SK-N-SH treated with all-trans-retinoic acid at 6 μM for 48 hours (cell line): Measurements from ENCODE around the gene NUMB.

Experiments used
- ATAC-seq: fragments of 200-7000 bp; cut with Tn5 transposase; 3 replicates; pipeline ENCODE4 v1.9.1; 2020; ENCODE audit warnings: mild to moderate bottlenecking, moderate library complexity
- ARNTL ChIP-seq: fragments of 450-650 bp; formaldehyde crosslinking; IDR thresholded peaks from 2 replicates; pipeline ENCODE4 v1.5.0; 2020; ENCODE audit warnings: low read depth, mild to moderate bottlenecking, moderate library complexity, borderline replicate concordance
- BACH2 ChIP-seq: fragments of 250-450 bp; sonication (Bioruptor Pico); IDR thresholded peaks from 2 replicates; pipeline ENCODE4 v1.9.0; 2021; ENCODE audit warnings: mild to moderate bottlenecking, borderline replicate concordance
- CSDC2 ChIP-seq: fragments of 250-450 bp; sonication (Bioruptor Pico); IDR thresholded peaks from 2 replicates; pipeline ENCODE4 v1.5.0; 2020; ENCODE audit warnings: mild to moderate bottlenecking, moderate library complexity
- ESRRG ChIP-seq: fragments of 250-450 bp; sonication (Bioruptor Pico); IDR thresholded peaks from 2 replicates; pipeline ENCODE4 v1.6.1; 2021; ENCODE audit warnings: mild to moderate bottlenecking
- GLIS3 ChIP-seq: fragments of 250-450 bp; sonication (Bioruptor Pico); IDR thresholded peaks from 2 replicates; pipeline ENCODE4 v1.5.0; 2020; ENCODE audit warnings: mild to moderate bottlenecking, moderate library complexity
- ISL1 ChIP-seq: fragments of 250-450 bp; sonication (Bioruptor Pico); IDR thresholded peaks from 2 replicates; pipeline ENCODE4 v2.1.2; 2022; ENCODE audit warnings: mild to moderate bottlenecking, moderate library complexity
- OSR1 ChIP-seq: fragments of 250-450 bp; sonication (Bioruptor Pico); IDR thresholded peaks from 2 replicates; pipeline ENCODE4 v1.8.0; 2022; ENCODE audit warnings: moderate library complexity, mild to moderate bottlenecking, inconsistent platforms
- PPARA ChIP-seq: fragments of 250-450 bp; sonication (Bioruptor Pico); IDR thresholded peaks from 2 replicates; pipeline ENCODE4 v1.5.0; 2020; ENCODE audit warnings: mild to moderate bottlenecking, borderline replicate concordance
- RARB ChIP-seq: fragments of 250-450 bp; sonication (Bioruptor Pico); IDR thresholded peaks from 2 replicates; pipeline ENCODE4 v1.8.0; 2021; ENCODE audit warnings: mild to moderate bottlenecking, moderate library complexity
- SNAI2 ChIP-seq: fragments of 250-450 bp; sonication (Bioruptor Pico); IDR thresholded peaks from 2 replicates; pipeline ENCODE4 v1.5.0; 2020; ENCODE audit warnings: mild to moderate bottlenecking, moderate library complexity
- TCF4 ChIP-seq: fragments of 250-450 bp; sonication (Bioruptor Pico); IDR thresholded peaks from 2 replicates; pipeline ENCODE4 v1.8.0; 2021; ENCODE audit warnings: mild to moderate bottlenecking, moderate library complexity, borderline replicate concordance
- TOX ChIP-seq: fragments of 250-450 bp; sonication (Bioruptor Pico); IDR thresholded peaks from 2 replicates; pipeline ENCODE4 v1.8.0; 2021; ENCODE audit warnings: mild to moderate bottlenecking, moderate library complexity, borderline replicate concordance
- ZC3H10 ChIP-seq: fragments of 250-450 bp; sonication (Bioruptor Pico); IDR thresholded peaks from 2 replicates; pipeline ENCODE4 v1.5.1; 2021; ENCODE audit warnings: mild to moderate bottlenecking, moderate library complexity
- ZFP3 ChIP-seq: fragments of 250-450 bp; sonication (Bioruptor Pico); IDR thresholded peaks from 2 replicates; pipeline ENCODE4 v1.5.0; 2020; ENCODE audit warnings: mild to moderate bottlenecking, moderate library complexity
- ZFP30 ChIP-seq: fragments of 450-650 bp; formaldehyde crosslinking; IDR thresholded peaks from 2 replicates; pipeline ENCODE4 v1.5.0; 2022; ENCODE audit warnings: mild to moderate bottlenecking, moderate library complexity
- ZNF565 ChIP-seq: fragments of 450-650 bp; formaldehyde crosslinking; conservative IDR thresholded peaks from 2 replicates; pipeline ENCODE4 v1.5.0; 2020; ENCODE audit warnings: low read depth, mild to moderate bottlenecking, moderate library complexity
- ZNF70 ChIP-seq: fragments of 450-650 bp; formaldehyde crosslinking; IDR thresholded peaks from 2 replicates; pipeline ENCODE4 v1.5.0; 2020; ENCODE audit warnings: mild to moderate bottlenecking, moderate library complexity
- ZNF8 ChIP-seq: fragments of 450-650 bp; formaldehyde crosslinking; IDR thresholded peaks from 2 replicates; pipeline ENCODE4 v1.5.0; 2020; ENCODE audit warnings: mild to moderate bottlenecking, moderate library complexity
- TF ChIP-seq, protein P1 (sequence below): fragments of 250-450 bp; sonication (Bioruptor Pico); IDR thresholded peaks from 2 replicates; pipeline ENCODE4 v1.8.0; 2020; ENCODE audit warnings: mild to moderate bottlenecking, moderate library complexity, borderline replicate concordance
- TF ChIP-seq, protein P2 (sequence below): fragments of 250-450 bp; sonication (Bioruptor Pico); IDR thresholded peaks from 2 replicates; pipeline ENCODE4 v1.5.1; 2021; ENCODE audit warnings: mild to moderate bottlenecking, moderate library complexity
- TF ChIP-seq, protein P3 (sequence below): fragments of 250-450 bp; sonication (Bioruptor Pico); IDR thresholded peaks from 2 replicates; pipeline ENCODE4 v1.5.0; 2020; ENCODE audit warnings: mild to moderate bottlenecking, moderate library complexity
- TF ChIP-seq, protein P4 (sequence below): fragments of 250-450 bp; sonication (Bioruptor Pico); IDR thresholded peaks from 2 replicates; pipeline ENCODE4 v1.8.0; 2021; ENCODE audit warnings: low read depth, mild to moderate bottlenecking, moderate library complexity, borderline replicate concordance

Gene NUMB

DNA sequence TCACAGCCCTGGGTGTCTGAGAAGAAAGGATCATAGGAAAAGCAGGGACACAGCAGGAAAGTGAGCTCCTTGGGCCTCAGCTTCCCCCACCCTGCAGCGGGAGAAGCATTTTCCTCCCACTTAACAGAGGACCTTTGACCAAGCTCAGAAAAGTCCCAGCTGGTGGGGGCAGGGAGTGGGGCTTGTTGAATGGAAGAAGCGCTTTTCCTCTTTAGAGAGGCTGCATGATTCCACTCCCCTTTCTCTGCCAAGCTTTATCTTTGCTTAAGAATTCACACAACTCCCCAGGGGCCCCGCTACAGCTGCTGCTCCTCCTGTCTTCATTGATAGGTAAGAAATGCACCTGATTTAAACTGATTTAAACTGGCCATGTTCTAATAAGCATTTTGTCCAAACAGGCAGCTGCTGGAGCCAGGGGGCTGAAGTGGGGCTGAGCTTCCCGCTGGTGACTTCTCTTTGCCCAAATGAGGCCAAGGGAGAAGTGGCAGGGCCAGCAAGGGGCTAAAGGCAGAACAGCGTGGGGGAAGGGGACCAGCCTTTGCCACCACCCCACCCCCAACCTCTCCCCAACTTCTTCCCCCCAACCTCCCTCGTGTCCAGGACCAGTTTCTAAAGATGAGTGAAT, 222.7 kb downstream of the NUMB start (continued):
- no peak for TF ChIP-seq ARNTL (CRISPR knock-in tag)
- TF ChIP-seq GLIS3 (CRISPR knock-in tag): no peak
- no peak for TF ChIP-seq ZNF8 (CRISPR knock-in tag)
- TF ChIP-seq SNAI2: no peak
- TF ChIP-seq ZFP30 (CRISPR knock-in tag): no peak
- no peak for TF ChIP-seq ISL1 (CRISPR knock-in tag)

DNA sequence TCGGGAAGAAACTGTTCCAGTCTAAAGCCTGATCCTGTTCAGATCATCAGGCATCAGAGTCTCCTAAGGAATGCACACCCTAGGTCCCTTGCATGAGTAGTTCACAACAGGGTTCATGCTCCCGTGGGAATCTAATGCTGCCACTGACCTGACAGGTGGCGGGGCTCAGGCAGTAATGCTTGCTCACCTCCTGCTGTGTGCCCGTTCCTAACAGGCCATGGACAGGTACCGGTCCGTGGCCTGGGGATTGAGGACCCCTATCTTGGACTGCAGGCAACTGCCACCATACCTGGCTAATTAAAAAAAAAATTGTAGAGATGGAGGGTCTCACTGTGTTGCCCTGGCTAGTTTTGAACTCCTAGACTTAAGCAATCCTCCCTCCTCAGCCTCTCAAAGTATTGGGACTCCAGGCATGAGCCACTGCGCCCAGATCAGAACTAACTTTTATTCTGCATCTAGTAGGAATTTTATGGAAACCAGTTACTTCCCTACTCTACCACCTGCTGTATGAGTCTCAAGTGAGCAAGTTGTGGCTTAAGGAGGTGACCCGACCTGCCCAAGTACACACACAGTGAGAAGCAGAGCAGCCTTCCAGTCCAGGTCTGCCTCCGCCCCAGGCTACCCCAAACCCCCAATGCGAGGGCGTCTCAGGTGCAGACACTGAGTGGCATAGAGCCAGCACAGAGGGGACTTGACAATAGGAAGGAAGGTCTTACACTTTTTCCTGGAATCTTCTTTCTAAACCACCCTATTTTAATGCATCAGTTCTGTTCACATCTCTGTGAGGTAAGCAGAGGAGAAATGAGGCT, 223.6 kb downstream of the NUMB start:
- ATAC-seq: no peak
- TF ChIP-seq, protein P1, sequence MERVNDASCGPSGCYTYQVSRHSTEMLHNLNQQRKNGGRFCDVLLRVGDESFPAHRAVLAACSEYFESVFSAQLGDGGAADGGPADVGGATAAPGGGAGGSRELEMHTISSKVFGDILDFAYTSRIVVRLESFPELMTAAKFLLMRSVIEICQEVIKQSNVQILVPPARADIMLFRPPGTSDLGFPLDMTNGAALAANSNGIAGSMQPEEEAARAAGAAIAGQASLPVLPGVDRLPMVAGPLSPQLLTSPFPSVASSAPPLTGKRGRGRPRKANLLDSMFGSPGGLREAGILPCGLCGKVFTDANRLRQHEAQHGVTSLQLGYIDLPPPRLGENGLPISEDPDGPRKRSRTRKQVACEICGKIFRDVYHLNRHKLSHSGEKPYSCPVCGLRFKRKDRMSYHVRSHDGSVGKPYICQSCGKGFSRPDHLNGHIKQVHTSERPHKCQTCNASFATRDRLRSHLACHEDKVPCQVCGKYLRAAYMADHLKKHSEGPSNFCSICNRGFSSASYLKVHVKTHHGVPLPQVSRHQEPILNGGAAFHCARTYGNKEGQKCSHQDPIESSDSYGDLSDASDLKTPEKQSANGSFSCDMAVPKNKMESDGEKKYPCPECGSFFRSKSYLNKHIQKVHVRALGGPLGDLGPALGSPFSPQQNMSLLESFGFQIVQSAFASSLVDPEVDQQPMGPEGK: no peak

DNA sequence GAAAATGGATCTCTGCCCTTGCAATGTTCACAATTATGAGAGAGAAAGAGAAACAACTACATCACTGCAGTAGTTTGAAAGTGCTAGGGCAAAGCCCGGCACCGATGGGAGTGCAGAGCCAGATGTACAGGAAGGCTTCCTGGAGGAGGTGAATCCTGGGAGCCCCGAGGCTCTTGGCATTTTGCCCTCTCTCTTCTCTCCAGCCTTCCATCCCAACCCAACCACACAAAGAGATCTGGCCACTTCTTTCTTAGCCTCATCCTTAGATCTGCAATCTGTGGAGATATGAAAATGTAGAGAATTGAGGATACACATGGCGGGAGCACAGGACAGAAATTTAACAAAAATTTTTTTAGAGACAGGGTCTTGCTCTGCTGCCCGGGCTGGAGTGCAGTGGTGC, 224.3 kb downstream of the NUMB start:
- ATAC-seq: no peak
- TF ChIP-seq ZC3H10 (CRISPR knock-in tag) (no peak), RARB (CRISPR knock-in tag) (no peak), TCF4 (CRISPR knock-in tag) (no peak), ZNF8 (CRISPR knock-in tag) (no peak), TOX (CRISPR knock-in tag) (no peak), GLIS3 (CRISPR knock-in tag) (no peak), PPARA (CRISPR knock-in tag) (no peak), SNAI2 (no peak), BACH2 (CRISPR knock-in tag) (no peak), ESRRG (CRISPR knock-in tag) (no peak), ARNTL (CRISPR knock-in tag) (no peak), ZNF70 (CRISPR knock-in tag) (no peak), ZFP3 (no peak), OSR1 (no peak), ZNF565 (CRISPR knock-in tag) (no peak), CSDC2 (CRISPR knock-in tag) (no peak)
- TF ChIP-seq, protein P2, sequence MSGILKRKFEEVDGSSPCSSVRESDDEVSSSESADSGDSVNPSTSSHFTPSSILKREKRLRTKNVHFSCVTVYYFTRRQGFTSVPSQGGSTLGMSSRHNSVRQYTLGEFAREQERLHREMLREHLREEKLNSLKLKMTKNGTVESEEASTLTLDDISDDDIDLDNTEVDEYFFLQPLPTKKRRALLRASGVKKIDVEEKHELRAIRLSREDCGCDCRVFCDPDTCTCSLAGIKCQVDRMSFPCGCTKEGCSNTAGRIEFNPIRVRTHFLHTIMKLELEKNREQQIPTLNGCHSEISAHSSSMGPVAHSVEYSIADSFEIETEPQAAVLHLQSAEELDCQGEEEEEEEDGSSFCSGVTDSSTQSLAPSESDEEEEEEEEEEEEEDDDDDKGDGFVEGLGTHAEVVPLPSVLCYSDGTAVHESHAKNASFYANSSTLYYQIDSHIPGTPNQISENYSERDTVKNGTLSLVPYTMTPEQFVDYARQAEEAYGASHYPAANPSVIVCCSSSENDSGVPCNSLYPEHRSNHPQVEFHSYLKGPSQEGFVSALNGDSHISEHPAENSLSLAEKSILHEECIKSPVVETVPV (CRISPR knock-in tag): no peak
- TF ChIP-seq, protein P3, sequence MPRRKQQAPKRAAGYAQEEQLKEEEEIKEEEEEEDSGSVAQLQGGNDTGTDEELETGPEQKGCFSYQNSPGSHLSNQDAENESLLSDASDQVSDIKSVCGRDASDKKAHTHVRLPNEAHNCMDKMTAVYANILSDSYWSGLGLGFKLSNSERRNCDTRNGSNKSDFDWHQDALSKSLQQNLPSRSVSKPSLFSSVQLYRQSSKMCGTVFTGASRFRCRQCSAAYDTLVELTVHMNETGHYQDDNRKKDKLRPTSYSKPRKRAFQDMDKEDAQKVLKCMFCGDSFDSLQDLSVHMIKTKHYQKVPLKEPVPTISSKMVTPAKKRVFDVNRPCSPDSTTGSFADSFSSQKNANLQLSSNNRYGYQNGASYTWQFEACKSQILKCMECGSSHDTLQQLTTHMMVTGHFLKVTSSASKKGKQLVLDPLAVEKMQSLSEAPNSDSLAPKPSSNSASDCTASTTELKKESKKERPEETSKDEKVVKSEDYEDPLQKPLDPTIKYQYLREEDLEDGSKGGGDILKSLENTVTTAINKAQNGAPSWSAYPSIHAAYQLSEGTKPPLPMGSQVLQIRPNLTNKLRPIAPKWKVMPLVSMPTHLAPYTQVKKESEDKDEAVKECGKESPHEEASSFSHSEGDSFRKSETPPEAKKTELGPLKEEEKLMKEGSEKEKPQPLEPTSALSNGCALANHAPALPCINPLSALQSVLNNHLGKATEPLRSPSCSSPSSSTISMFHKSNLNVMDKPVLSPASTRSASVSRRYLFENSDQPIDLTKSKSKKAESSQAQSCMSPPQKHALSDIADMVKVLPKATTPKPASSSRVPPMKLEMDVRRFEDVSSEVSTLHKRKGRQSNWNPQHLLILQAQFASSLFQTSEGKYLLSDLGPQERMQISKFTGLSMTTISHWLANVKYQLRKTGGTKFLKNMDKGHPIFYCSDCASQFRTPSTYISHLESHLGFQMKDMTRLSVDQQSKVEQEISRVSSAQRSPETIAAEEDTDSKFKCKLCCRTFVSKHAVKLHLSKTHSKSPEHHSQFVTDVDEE (CRISPR knock-in tag): no peak
- TF ChIP-seq, protein P1: no peak
- TF ChIP-seq, protein P4, sequence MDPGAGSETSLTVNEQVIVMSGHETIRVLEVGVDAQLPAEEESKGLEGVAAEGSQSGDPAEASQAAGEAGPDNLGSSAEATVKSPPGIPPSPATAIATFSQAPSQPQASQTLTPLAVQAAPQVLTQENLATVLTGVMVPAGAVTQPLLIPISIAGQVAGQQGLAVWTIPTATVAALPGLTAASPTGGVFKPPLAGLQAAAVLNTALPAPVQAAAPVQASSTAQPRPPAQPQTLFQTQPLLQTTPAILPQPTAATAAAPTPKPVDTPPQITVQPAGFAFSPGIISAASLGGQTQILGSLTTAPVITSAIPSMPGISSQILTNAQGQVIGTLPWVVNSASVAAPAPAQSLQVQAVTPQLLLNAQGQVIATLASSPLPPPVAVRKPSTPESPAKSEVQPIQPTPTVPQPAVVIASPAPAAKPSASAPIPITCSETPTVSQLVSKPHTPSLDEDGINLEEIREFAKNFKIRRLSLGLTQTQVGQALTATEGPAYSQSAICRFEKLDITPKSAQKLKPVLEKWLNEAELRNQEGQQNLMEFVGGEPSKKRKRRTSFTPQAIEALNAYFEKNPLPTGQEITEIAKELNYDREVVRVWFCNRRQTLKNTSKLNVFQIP (CRISPR knock-in tag): no peak
